Sigmoid colon (tissue), 7 donors: ENCODE data around the gene SLC17A9. TPM values are rescaled to one million over a fixed set of nuclear protein-coding genes. Genes with fewer than 3 reads are reported as not detected.

Experiments
- DNase-seq: peaks from one replicate; pipeline ENCODE4 v3.0.0-alpha.2; 2019
- H3K27ac ChIP-seq, 4 donors: fragments of 200-600 bp; sonication (generic); one replicate each; pipeline ENCODE4 v1.5.1; 2016 to 2019; ENCODE audit warnings: mild to moderate bottlenecking in 1 of 4
- H3K27me3 ChIP-seq, 3 donors: fragments of 200-600 bp; sonication (generic); one replicate each; pipeline ENCODE4 v1.5.1; 2019; ENCODE audit warnings: mild to moderate bottlenecking in 1 of 3
- H3K36me3 ChIP-seq, 4 donors: fragments of 200-600 bp; sonication (generic); one replicate each; pipeline ENCODE4 v1.5.1; 2016 to 2019
- H3K4me1 ChIP-seq, 4 donors: fragments of 200-600 bp; sonication (generic); one replicate each; pipeline ENCODE4 v1.5.1; 2017 to 2019
- H3K4me3 ChIP-seq, 4 donors: fragments of 200-600 bp; sonication (generic); one replicate each; pipeline ENCODE4 v1.5.1; 2017 to 2019; ENCODE audit warnings: mild to moderate bottlenecking in 2 of 4, moderate library complexity in 1 of 4
- H3K9me3 ChIP-seq, 4 donors: fragments of 200-600 bp in 3 of 4; sonication (generic) in 3 of 4; one replicate each; pipeline versions ENCODE4 v1.5.1 to v1.6.1; 2013 to 2019
- EP300 ChIP-seq, 4 donors: sonication (generic); formaldehyde crosslinking; IDR thresholded peaks; one replicate each; pipeline ENCODE4 v1.6.1; 2017; ENCODE audit warnings: antibody characterized with exemption in 4 of 4
- POLR2A ChIP-seq, 2 donors: fragments of 450-650 bp; IDR thresholded peaks; one replicate each; pipeline ENCODE4 v1.6.1; 2016; ENCODE audit warnings: antibody characterized with exemption in 2 of 2, mild to moderate bottlenecking in 2 of 2, moderate library complexity in 2 of 2
- POLR2AphosphoS5 ChIP-seq, 4 donors: sonication (generic); formaldehyde crosslinking; IDR thresholded peaks; one replicate each; pipeline ENCODE4 v1.6.1; 2017; ENCODE audit warnings: antibody characterized with exemption in 4 of 4
- whole genome bisulfite sequencing, 2 donors: extraction: QIAGEN DNeasy Blood & Tissue Kit; methylation state at CpG; one replicate each; pipeline ENCODE4 v1.1.7; 2013; 5-methylcytosine and 5-hydroxymethylcytosine counted together
- intact Hi-C: fragments of 100-400 bp; cut with DNase I; formaldehyde crosslinking; loops from one replicate; pipeline ENCODE4 v1.15.1; 2023
- polyA plus RNA-seq, 3 donors: library from polyadenylated mRNA; stranded (reverse); fragments of 200-250 nt; gene quantifications; one replicate each; pipeline ENCODE4 v1.2.3, GENCODE V29; 2013
- total RNA-seq, 4 donors: library from RNA; depleted of rRNA; stranded (reverse); fragments of >200 nt; gene quantifications; one replicate each; pipeline ENCODE4 v1.1.0, GENCODE V29; 2016
- TF ChIP-seq, protein P1 (sequence below), 4 experiments: fragments of 450-650 bp in 3 of 4; fragments of 200-600 bp in 1 of 4; IDR thresholded peaks; one replicate each; pipeline ENCODE4 v1.5.1; 2016 to 2019; ENCODE audit warnings: antibody characterized with exemption in 4 of 4, mild to moderate bottlenecking in 3 of 4, moderate library complexity in 2 of 4
- donor health status: healthy with polysubstance abuse.
- donor health status: Bipolar disorder and iron deficiency.
- donor health status: healthy.

Gene SLC17A9
- total and polyA plus RNA-seq, 7 donors: 0.60 to 15.4 (median 2.9) TPM

DNA sequence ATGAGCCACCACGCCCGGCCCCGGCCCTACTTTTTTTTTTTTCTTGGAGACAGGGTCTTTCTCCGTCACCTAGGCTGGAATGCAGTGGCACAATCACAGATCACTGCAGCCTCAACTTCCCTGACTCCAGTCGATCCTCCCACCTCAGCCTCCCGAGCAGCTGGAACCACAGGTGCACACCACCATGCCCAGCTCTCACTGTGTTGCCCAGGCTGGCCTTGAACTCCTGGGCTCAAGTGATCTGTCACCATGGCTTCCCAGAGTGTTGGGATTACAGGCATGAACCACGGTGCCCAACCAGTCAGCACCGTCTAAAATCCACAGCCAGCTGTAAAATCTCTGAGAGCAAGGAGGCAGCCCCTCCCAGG lies 17.4 kb downstream of the SLC17A9 start:
- TF ChIP-seq, protein P1, sequence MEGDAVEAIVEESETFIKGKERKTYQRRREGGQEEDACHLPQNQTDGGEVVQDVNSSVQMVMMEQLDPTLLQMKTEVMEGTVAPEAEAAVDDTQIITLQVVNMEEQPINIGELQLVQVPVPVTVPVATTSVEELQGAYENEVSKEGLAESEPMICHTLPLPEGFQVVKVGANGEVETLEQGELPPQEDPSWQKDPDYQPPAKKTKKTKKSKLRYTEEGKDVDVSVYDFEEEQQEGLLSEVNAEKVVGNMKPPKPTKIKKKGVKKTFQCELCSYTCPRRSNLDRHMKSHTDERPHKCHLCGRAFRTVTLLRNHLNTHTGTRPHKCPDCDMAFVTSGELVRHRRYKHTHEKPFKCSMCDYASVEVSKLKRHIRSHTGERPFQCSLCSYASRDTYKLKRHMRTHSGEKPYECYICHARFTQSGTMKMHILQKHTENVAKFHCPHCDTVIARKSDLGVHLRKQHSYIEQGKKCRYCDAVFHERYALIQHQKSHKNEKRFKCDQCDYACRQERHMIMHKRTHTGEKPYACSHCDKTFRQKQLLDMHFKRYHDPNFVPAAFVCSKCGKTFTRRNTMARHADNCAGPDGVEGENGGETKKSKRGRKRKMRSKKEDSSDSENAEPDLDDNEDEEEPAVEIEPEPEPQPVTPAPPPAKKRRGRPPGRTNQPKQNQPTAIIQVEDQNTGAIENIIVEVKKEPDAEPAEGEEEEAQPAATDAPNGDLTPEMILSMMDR (IDR thresholded peaks at IDR 0.05): no peak
- TF ChIP-seq EP300 (IDR thresholded peaks at IDR 0.05): no peak
- TF ChIP-seq POLR2A (IDR thresholded peaks at IDR 0.05): no peak
- TF ChIP-seq POLR2AphosphoS5 (IDR thresholded peaks at IDR 0.05): no peak
- intact Hi-C loops: no loop called here

DNA sequence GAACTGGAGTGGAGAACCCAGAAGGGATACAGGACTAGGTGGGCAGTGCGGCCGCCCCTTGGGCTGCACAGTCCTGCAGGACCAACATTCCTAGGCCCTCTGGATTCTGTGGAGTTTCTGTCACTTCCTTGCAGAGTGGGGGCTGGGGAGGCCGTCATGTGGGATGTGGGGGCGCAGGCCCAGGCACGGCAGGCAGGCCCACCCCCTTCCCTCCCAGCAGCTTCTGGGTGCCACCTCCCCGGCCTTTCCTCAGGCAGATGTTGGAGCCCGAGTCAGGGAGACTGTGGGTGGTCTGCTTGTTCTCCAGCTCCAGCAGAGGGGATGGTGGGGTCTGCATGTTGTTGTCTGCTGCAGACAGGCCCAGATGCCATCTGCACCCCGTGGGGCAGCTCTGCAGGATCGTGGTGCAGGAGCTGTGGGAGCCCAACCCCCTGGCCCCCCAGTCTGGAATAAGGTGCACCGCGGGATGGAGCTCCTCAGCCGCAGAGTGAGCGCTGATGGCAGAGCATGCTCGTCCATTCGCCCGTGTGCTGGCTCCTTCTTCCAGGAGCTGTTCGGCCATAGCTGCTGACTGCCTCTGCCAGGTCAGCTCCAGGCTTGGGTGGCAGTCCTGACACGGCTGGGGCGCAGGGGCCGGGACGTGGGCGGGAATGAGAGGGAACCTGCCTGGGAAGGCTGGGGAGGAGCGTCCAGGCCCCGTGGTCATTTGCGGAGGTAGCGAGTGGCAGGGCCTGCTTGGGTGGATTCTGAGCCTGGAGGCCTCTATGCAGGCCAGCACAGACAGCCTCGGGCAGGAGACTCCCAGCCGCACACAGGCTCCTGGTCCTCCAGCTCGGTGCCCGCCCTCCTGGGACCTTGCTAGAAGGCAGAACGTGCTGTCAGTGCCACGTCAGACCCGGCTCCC lies 18.1 kb downstream of the SLC17A9 start:
- no peaks in the 10 kb centered on the region for H3K36me3 ChIP-seq
- H3K4me3 ChIP-seq: no peak overlapping the region
- no peak for DNase-seq
- no peak for TF ChIP-seq POLR2A (IDR thresholded peaks at IDR 0.05)
- TF ChIP-seq, protein P1 (IDR thresholded peaks at IDR 0.05): no peak
- no peak for TF ChIP-seq POLR2AphosphoS5 (IDR thresholded peaks at IDR 0.05)
- no peak for TF ChIP-seq EP300 (IDR thresholded peaks at IDR 0.05)
- intact Hi-C loops: no loop called here
- peaks cover 33 to 59% (median 50%) of the 10 kb centered on the region in 3 donors for H3K27me3 ChIP-seq
- WGBS, 2 donors: 55 to 61% methylated on average over 33 of the region's 33 CpGs
- H3K9me3 ChIP-seq: no peaks in the 10 kb centered on the region
- H3K27ac ChIP-seq: no peak overlapping the region
- peaks cover 0 to 11% (median 10%) of the 10 kb centered on the region in 4 donors for H3K4me1 ChIP-seq

More for the DNA sequence above, 17.4 kb downstream of the SLC17A9 start:
- no peak for DNase-seq
- Histone ChIP-seq H3K4me1 (peaks cover 0 to 11% (median 10%) of the 10 kb centered on the region in 4 donors), H3K27me3 (peaks cover 32 to 53% (median 44%) of the 10 kb centered on the region in 3 donors), H3K4me3 (no peak overlapping the region), H3K27ac (no peak overlapping the region), H3K9me3 (no peaks in the 10 kb centered on the region), H3K36me3 (no peaks in the 10 kb centered on the region)
- WGBS, 2 donors: 61 to 78% methylated on average over 8 of the region's 8 CpGs

DNA sequence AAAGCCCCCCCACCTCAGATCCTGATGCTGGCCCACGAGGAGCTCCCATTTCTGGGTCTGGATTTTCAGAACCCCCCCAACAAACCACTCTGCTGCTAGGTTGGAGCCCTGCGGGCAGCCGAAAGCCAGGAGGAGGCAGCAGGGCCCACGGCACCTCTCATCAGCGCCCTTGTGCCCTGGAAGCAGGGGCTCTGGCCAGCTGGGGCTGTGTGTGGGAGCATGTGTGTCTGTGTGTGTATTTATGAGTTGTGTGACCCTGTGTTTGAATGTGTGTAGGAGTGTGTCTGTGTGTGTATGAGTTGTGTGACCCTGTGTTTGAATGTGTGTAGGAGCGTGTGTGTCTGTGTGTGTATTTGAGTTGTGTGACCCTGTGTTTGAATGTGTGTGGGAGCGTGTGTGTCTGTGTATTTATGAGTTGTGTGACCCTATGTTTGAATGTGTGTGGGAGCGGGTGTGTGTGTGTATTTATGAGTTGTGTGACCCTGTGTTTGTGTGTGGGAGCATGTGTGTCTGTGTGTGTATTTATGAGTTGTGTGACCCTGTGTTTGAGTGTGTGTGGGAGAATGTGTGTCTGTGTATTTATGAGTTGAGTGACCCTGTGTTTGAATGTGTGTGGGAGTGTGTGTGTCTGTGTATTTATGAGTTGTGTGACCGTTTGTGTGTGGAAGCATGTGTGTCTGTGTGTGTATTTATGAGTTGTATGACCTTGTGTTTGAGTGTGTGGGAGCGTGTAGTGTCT lies 18.9 kb downstream of the SLC17A9 start:
- Histone ChIP-seq H3K9me3 (no peaks in the 10 kb centered on the region), H3K36me3 (no peaks in the 10 kb centered on the region), H3K27me3 (peaks cover 34 to 67% (median 59%) of the 10 kb centered on the region in 3 donors), H3K4me3 (no peak overlapping the region), H3K27ac (no peak overlapping the region), H3K4me1 (peaks cover 0 to 11% (median 10%) of the 10 kb centered on the region in 4 donors)
- 60 to 82% methylated on average over 10 of the region's 10 CpGs for WGBS, 2 donors
- no peak for DNase-seq
- intact Hi-C loops: no loop called here
- TF ChIP-seq EP300 (IDR thresholded peaks at IDR 0.05): no peak
- TF ChIP-seq, protein P1 (IDR thresholded peaks at IDR 0.05): no peak
- no peak for TF ChIP-seq POLR2AphosphoS5 (IDR thresholded peaks at IDR 0.05)
- no peak for TF ChIP-seq POLR2A (IDR thresholded peaks at IDR 0.05)

DNA sequence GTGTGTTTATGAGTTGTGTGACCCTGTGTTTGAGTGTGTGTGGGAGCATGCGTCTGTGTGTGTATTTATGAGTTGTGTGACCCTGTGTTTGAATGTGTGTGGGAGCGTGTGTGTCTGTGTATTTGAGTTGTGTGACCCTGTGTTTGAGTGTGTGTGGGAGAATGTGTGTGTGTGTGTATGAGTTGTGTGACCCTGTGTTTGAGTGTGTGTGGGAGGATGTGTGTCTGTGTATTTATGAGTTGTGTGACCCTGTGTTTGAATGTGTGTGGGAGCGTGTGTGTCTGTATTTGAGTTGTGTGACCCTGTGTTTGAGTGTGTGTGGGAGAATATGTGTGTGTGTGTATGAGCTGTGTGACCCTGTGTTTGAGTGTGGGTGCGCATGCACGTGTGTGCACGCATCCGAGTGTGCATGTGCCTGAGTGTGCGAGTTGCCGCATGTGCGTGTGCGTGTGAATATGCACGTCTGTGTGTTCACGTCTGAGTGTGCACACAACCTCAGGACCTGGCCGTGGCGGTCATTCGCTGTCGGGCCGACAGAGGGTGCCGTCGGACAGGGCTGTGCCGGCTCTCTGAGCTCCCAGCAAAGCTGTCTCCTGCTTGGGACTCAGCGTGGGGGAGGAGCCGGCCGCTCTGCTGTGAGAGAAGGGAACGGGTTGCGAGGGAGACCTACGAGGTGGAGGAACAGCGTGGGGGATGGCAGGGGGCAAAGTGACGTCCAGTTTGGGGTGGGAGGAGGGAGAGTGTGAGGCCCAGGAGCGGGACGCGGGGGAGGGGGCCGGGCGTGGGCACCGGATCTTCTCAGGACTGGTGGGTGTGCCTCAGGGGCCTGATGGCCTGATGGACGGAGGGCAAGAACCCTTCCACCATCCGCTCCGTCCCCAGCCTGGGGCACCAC lies 19.7 kb downstream of the SLC17A9 start:
- H3K27me3 ChIP-seq: peaks cover 41 to 76% (median 66%) of the 10 kb centered on the region in 3 donors
- peak; percentile 92 for DNase-seq
- peak overlapping the region in 3 of 4 donors; percentile 16 to 31 (median 28) for H3K4me3 ChIP-seq
- no peak overlapping the region for H3K27ac ChIP-seq
- H3K4me1 ChIP-seq: peaks cover 0 to 11% (median 10%) of the 10 kb centered on the region in 4 donors
- no peak for TF ChIP-seq EP300 (IDR thresholded peaks at IDR 0.05)
- TF ChIP-seq, protein P1 (IDR thresholded peaks at IDR 0.05): peak; percentile 89 to 97 (median 94)
- intact Hi-C loops: loop anchor here (1.0 kb wide), 1 partner anchor 37 kb away; no protein-coding TSS in a partner anchor
- 5% methylated on average over 38 of the region's 38 CpGs for WGBS, 2 donors
- H3K36me3 ChIP-seq: no peaks in the 10 kb centered on the region
- H3K9me3 ChIP-seq: no peaks in the 10 kb centered on the region
